Panc1 (cell line): Measurements from ENCODE around the gene ATP8B1. TPM values are rescaled to one million over a fixed set of nuclear protein-coding genes. Genes with fewer than 3 reads are reported as not detected.
"Not testable (repeated sequence)": the region's sequence is repeated elsewhere in the genome, so short reads cannot be mapped to it uniquely, and the experiment has no call there.

ENCODE experiments used
- ATAC-seq: fragments of 200-7000 bp; cut with Tn5 transposase; 2 replicates; pipeline ENCODE4 v1.9.1; 2020; ENCODE audit warnings: mild to moderate bottlenecking, moderate library complexity
- BruUV-seq: library from RNA; stranded (reverse); fragments of 400-500 nt; replicated peaks from 2 replicates; lab custom pipeline; 2021; lab: Mats Ljungman, UMichigan
- CTCF ChIA-PET: fragments of 300-600 bp; sonication (Branson Sonifier 250); formaldehyde crosslinking; loops from one replicate; lab custom pipeline; 2022; ENCODE audit warnings: antibody characterized with exemption; lab: Charles Lee
- POLR2A ChIA-PET: fragments of 300-600 bp; sonication (Branson Sonifier 250); formaldehyde crosslinking; loops from one replicate; lab custom pipeline; 2022; ENCODE audit warnings: antibody characterized with exemption; lab: Charles Lee
- DNase-seq: peaks from one replicate; pipeline ENCODE4 v3.0.0-alpha.2; 2010; ENCODE audit warnings: low read depth, low spot score
- H3K27ac ChIP-seq: 2 replicates; pipeline ENCODE4 v1.5.1; 2011; ENCODE audit warnings: mild to moderate bottlenecking, low read length, inconsistent platforms
- H3K27me3 ChIP-seq: fragments of 200-500 bp; sonication (Bioruptor generic); 2 replicates; pipeline ENCODE4 v1.6.0; 2014; ENCODE audit warnings: low read length, inconsistent platforms; ENCODE audit not compliant: control insufficient read depth, insufficient read depth
- H3K36me3 ChIP-seq: fragments of 200-500 bp; sonication (Bioruptor generic); 2 replicates; pipeline ENCODE4 v1.5.1; 2014; ENCODE audit warnings: inconsistent platforms, mild to moderate bottlenecking, low read length, moderate library complexity; ENCODE audit not compliant: control insufficient read depth, insufficient read depth
- H3K4me1 ChIP-seq: 2 replicates; pipeline ENCODE4 v1.5.1; 2011; ENCODE audit warnings: inconsistent platforms, mild to moderate bottlenecking, low read length, moderate library complexity; ENCODE audit not compliant: control insufficient read depth, insufficient read depth
- H3K4me3 ChIP-seq, 2 experiments: 2 replicates each; pipeline ENCODE4 v1.5.1; 2011 to 2012; ENCODE audit warnings: low read depth in 2 of 2, low read length in 2 of 2, mild to moderate bottlenecking in 2 of 2, inconsistent platforms in 1 of 2, moderate library complexity in 1 of 2
- H3K9me3 ChIP-seq: fragments of 200-500 bp; sonication (Bioruptor generic); 2 replicates; pipeline ENCODE4 v1.5.1; 2014; ENCODE audit warnings: low read depth, mild to moderate bottlenecking, inconsistent platforms, low read length, moderate library complexity; ENCODE audit not compliant: control insufficient read depth, insufficient read depth
- POLR2AphosphoS5 ChIP-seq: IDR thresholded peaks from 2 replicates; pipeline ENCODE4 v1.6.1; 2012; ENCODE audit warnings: mild to moderate bottlenecking, low read depth, low read length, moderate library complexity
- SIN3A ChIP-seq: IDR thresholded peaks from 2 replicates; pipeline ENCODE4 v1.6.1; 2012; ENCODE audit warnings: low read depth, mild to moderate bottlenecking, low read length, moderate library complexity, borderline replicate concordance; ENCODE audit not compliant: insufficient read depth
- TCF7L2 ChIP-seq: IDR thresholded peaks from 2 replicates; pipeline ENCODE4 v1.6.1; 2011; ENCODE audit warnings: mild to moderate bottlenecking, low read depth, low read length, inconsistent platforms
- in situ Hi-C: cut with HindIII; loops from 2 replicates; pipeline ENCODE4 v1.10.0; 2016; ENCODE audit warnings: low sequenced_read_pairs, low pct_unique_long_range_greater_than_20kb
- intact Hi-C: fragments of 100-400 bp; cut with micrococcal nuclease; formaldehyde crosslinking; loops from one replicate; pipeline ENCODE4 v1.10.0; 2022; ENCODE audit not compliant: unreplicated experiment
- total RNA-seq: library from RNA; stranded (reverse); gene quantifications from one replicate; pipeline ENCODE4 v1.2.1, GENCODE V29; 2021; ENCODE audit not compliant: unreplicated experiment
- TF ChIP-seq, protein P1 (sequence below): fragments of 450-650 bp; IDR thresholded peaks from 2 replicates; pipeline ENCODE4 v1.5.1; 2017; ENCODE audit warnings: mild to moderate bottlenecking
- TF ChIP-seq, protein P2 (sequence below), 2 experiments: IDR thresholded peaks; 2 replicates each; pipeline ENCODE4 v1.6.1; 2011 to 2012; ENCODE audit warnings: low read depth in 2 of 2, control low read depth in 1 of 2, low read length in 1 of 2, mild to moderate bottlenecking in 1 of 2, moderate library complexity in 1 of 2; ENCODE audit not compliant: insufficient read depth in 1 of 2

The ATP8B1 gene
- total RNA-seq, 1 experiment from 2014 or later, result 12.5 TPM

DNA sequence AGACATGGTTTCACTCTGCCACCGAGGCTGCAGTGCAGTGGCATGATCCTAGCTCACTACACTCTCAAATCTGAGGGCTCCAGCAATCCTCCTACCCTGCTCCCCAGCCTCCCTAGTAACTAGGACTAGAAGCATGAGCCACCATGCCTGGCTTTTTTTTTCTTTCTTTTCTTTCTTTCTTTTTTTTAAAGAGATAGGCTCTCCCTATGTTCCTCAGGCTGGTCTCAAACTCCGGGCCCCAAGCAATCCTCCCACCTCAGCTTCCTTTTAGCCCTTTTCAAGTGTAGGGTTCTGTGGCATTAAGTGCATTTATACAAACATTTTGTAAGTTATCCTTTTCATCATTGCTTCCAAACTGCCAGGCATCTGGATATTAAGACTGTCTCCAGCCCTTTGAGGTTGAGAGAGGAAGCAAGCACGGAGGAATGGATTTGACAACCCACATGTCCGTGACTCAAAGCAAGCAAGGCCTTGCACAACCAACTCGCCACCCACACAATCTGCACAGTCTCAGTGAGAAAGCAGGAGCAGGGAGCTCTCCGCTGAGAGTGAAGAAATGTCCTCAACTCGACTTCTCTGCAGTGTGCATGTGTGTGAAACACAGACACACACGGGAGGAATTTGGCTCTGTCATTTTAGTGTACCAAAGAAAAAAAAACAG is 65.6 kb downstream of the ATP8B1 start:
- H3K27ac ChIP-seq, result peak overlapping the region; percentile 11; the same call in 1 of the 2 replicates
- ATAC-seq, result peak; percentile 82
- ChIA-PET POLR2A (no interaction called here), CTCF (interaction anchor here (0.7 kb wide), 1 partner anchor 72 kb away, joined by 4 read pairs; no protein-coding TSS in a partner anchor)
- intact Hi-C loops (no loop called here), in situ Hi-C loops (no loop called here)
- H3K4me1 ChIP-seq, result no peaks in the 10 kb centered on the region; the same call in 1 of the 2 replicates
- BruUV-seq, result no TSS peak
- no peaks in the 10 kb centered on the region for H3K36me3 ChIP-seq
- peak overlapping the region in 1 of 2 experiments; percentile 8; a peak in 1 of 4 replicates for H3K4me3 ChIP-seq
- no peak for DNase-seq
- no peaks in the 10 kb centered on the region for H3K27me3 ChIP-seq
- H3K9me3 ChIP-seq, result no peaks in the 10 kb centered on the region
- TF ChIP-seq, protein P1, sequence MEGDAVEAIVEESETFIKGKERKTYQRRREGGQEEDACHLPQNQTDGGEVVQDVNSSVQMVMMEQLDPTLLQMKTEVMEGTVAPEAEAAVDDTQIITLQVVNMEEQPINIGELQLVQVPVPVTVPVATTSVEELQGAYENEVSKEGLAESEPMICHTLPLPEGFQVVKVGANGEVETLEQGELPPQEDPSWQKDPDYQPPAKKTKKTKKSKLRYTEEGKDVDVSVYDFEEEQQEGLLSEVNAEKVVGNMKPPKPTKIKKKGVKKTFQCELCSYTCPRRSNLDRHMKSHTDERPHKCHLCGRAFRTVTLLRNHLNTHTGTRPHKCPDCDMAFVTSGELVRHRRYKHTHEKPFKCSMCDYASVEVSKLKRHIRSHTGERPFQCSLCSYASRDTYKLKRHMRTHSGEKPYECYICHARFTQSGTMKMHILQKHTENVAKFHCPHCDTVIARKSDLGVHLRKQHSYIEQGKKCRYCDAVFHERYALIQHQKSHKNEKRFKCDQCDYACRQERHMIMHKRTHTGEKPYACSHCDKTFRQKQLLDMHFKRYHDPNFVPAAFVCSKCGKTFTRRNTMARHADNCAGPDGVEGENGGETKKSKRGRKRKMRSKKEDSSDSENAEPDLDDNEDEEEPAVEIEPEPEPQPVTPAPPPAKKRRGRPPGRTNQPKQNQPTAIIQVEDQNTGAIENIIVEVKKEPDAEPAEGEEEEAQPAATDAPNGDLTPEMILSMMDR, result no peak
- TF ChIP-seq TCF7L2, result no peak
- no peak for TF ChIP-seq POLR2AphosphoS5
- no peak for TF ChIP-seq SIN3A
- TF ChIP-seq, protein P2, sequence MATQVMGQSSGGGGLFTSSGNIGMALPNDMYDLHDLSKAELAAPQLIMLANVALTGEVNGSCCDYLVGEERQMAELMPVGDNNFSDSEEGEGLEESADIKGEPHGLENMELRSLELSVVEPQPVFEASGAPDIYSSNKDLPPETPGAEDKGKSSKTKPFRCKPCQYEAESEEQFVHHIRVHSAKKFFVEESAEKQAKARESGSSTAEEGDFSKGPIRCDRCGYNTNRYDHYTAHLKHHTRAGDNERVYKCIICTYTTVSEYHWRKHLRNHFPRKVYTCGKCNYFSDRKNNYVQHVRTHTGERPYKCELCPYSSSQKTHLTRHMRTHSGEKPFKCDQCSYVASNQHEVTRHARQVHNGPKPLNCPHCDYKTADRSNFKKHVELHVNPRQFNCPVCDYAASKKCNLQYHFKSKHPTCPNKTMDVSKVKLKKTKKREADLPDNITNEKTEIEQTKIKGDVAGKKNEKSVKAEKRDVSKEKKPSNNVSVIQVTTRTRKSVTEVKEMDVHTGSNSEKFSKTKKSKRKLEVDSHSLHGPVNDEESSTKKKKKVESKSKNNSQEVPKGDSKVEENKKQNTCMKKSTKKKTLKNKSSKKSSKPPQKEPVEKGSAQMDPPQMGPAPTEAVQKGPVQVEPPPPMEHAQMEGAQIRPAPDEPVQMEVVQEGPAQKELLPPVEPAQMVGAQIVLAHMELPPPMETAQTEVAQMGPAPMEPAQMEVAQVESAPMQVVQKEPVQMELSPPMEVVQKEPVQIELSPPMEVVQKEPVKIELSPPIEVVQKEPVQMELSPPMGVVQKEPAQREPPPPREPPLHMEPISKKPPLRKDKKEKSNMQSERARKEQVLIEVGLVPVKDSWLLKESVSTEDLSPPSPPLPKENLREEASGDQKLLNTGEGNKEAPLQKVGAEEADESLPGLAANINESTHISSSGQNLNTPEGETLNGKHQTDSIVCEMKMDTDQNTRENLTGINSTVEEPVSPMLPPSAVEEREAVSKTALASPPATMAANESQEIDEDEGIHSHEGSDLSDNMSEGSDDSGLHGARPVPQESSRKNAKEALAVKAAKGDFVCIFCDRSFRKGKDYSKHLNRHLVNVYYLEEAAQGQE (IDR thresholded peaks at IDR 0.05; ENCODE audit: insufficient read depth in 1 of 2, low read depth in 2 of 2, low read length in 1 of 2), result no peak

- H3K27me3 ChIP-seq, CTCF ChIA-PET: not testable (repeated sequence)
Measured at GRCh38 chr18:57735042-57735441, 68.1 kb downstream of the ATP8B1 start.

DNA sequence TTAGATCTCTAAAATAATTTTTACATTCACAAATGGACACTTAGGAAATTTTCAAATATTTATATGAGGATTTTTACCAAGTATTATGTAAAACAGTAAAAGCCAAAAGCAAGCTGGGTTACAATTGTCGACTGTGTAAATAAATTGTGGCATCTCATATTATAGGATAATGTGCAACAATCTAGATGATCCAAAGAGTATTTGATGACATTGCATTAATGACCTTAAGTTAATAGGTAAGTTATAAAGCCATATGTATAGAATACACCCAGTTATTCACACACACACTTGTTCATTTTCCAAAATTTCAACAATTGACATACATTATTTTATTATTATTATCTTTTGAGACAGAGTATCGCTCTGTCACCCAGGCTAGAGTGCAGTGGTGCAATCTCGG is 69.3 kb downstream of the ATP8B1 start:
- no peak for ATAC-seq
- Histone ChIP-seq H3K36me3 (no peaks in the 10 kb centered on the region), H3K27ac (no peak overlapping the region), H3K9me3 (no peaks in the 10 kb centered on the region), H3K4me3 (no peak overlapping the region), H3K27me3 (no peaks in the 10 kb centered on the region), H3K4me1 (no peaks in the 10 kb centered on the region; the same call in 1 of the 2 replicates)
- BruUV-seq, result no TSS peak
- DNase-seq, result no peak
- TF ChIP-seq TCF7L2, result no peak
- TF ChIP-seq, protein P2 (IDR thresholded peaks at IDR 0.05; ENCODE audit: insufficient read depth in 1 of 2, low read depth in 2 of 2, low read length in 1 of 2), result no peak
- TF ChIP-seq, protein P1, result no peak
- no peak for TF ChIP-seq SIN3A
- no peak for TF ChIP-seq POLR2AphosphoS5
- POLR2A ChIA-PET, result no interaction called here
- intact Hi-C loops (no loop called here), in situ Hi-C loops (no loop called here)
- CTCF ChIA-PET, result no interaction called here

More at GRCh38 chr18:57735042-57735441, 68.1 kb downstream of the ATP8B1 start:
- H3K4me1 ChIP-seq, ATAC-seq, intact Hi-C loops, H3K27ac ChIP-seq, in situ Hi-C loops, H3K36me3 ChIP-seq, H3K4me3 ChIP-seq, DNase-seq, H3K9me3 ChIP-seq, BruUV-seq, POLR2A ChIA-PET: not testable (repeated sequence)
